ENCODE measurements around the gene KCNE1. TPM values are rescaled to one million over a fixed set of nuclear protein-coding genes. Genes with fewer than 3 reads are reported as not detected.

The KCNE1 gene
- total RNA-seq, 2 experiments from 2014 or later, result not detected

GRCh38 chr21:34536820-34537219 lies 24.8 kb upstream of the KCNE1 start:
- Mint-ChIP-seq H3K4me3 (no peak overlapping the region), H3K27ac (no peak overlapping the region), H3K27me3 (no peaks in the 10 kb centered on the region), H3K9me3 (no peaks in the 10 kb centered on the region), H3K4me1 (ENCODE audit: low read depth) (peaks cover 27% of the 10 kb centered on the region), H3K36me3 (ENCODE audit: low read depth) (no peaks in the 10 kb centered on the region)
- no peak for DNase-seq
- no peak for ATAC-seq
- ChIA-PET POLR2A (no interaction called here), CTCF (no interaction called here)
- intact Hi-C loops (cut with micrococcal nuclease), result no loop called here
- TF ChIP-seq CTCF (IDR thresholded peaks at IDR 0.05), result no peak

- intact Hi-C loops (cut with micrococcal nuclease), result no loop called here
- H3K4me1 Mint-ChIP-seq (ENCODE audit: low read depth), result peaks cover 27% of the 10 kb centered on the region
- CTCF ChIA-PET, result no interaction called here
Observed at GRCh38 chr21:34536311-34536710, 24.3 kb upstream of the KCNE1 start.

GRCh38 chr21:34535886-34536285 lies 23.9 kb upstream of the KCNE1 start:
- ChIA-PET CTCF (no interaction called here), POLR2A (no interaction called here)
- H3K9me3 Mint-ChIP-seq, result no peaks in the 10 kb centered on the region
- peaks cover 27% of the 10 kb centered on the region for H3K4me1 Mint-ChIP-seq (ENCODE audit: low read depth)
- no peaks in the 10 kb centered on the region for H3K36me3 Mint-ChIP-seq (ENCODE audit: low read depth)
- no peak for DNase-seq
- no peak overlapping the region for H3K27ac Mint-ChIP-seq
- TF ChIP-seq CTCF (IDR thresholded peaks at IDR 0.05), result no peak
- H3K4me3 Mint-ChIP-seq, result no peak overlapping the region
- intact Hi-C loops (cut with micrococcal nuclease), result no loop called here
- ATAC-seq, result no peak
- no peaks in the 10 kb centered on the region for H3K27me3 Mint-ChIP-seq

More at GRCh38 chr21:34536311-34536710, 24.3 kb upstream of the KCNE1 start:
- POLR2A ChIA-PET, result no interaction called here
- H3K27me3 Mint-ChIP-seq, result no peaks in the 10 kb centered on the region
- H3K9me3 Mint-ChIP-seq, result no peaks in the 10 kb centered on the region
- no peak overlapping the region for H3K4me3 Mint-ChIP-seq
- no peaks in the 10 kb centered on the region for H3K36me3 Mint-ChIP-seq (ENCODE audit: low read depth)
- DNase-seq (no peak), ATAC-seq (no peak)
- no peak for TF ChIP-seq CTCF (IDR thresholded peaks at IDR 0.05)
- no peak overlapping the region for H3K27ac Mint-ChIP-seq

- Mint-ChIP-seq H3K27ac (peak overlapping the region; percentile 78), H3K36me3 (ENCODE audit: low read depth) (no peaks in the 10 kb centered on the region), H3K4me3 (no peak overlapping the region), H3K27me3 (no peaks in the 10 kb centered on the region), H3K9me3 (no peaks in the 10 kb centered on the region), H3K4me1 (ENCODE audit: low read depth) (peaks cover 29% of the 10 kb centered on the region)
- ChIA-PET POLR2A (no interaction called here), CTCF (no interaction called here)
- intact Hi-C loops (cut with micrococcal nuclease), result no loop called here
- ATAC-seq (peak; percentile 90), DNase-seq (peak; percentile 71)
- no peak for TF ChIP-seq CTCF (IDR thresholded peaks at IDR 0.05)
Observed at GRCh38 chr21:34534522-34534921, 22.5 kb upstream of the KCNE1 start.

- Mint-ChIP-seq H3K4me1 (ENCODE audit: low read depth) (peaks cover 29% of the 10 kb centered on the region), H3K27ac (peak overlapping the region; percentile 78), H3K36me3 (ENCODE audit: low read depth) (no peaks in the 10 kb centered on the region), H3K27me3 (no peaks in the 10 kb centered on the region), H3K9me3 (no peaks in the 10 kb centered on the region), H3K4me3 (no peak overlapping the region)
- ChIA-PET CTCF (no interaction called here), POLR2A (no interaction called here)
- intact Hi-C loops (cut with micrococcal nuclease), result no loop called here
- no peak for DNase-seq
- ATAC-seq, result no peak
- TF ChIP-seq CTCF (IDR thresholded peaks at IDR 0.05), result no peak
Observed at GRCh38 chr21:34533938-34534337, 21.9 kb upstream of the KCNE1 start.

All from activated CD8-positive, alpha-beta T cell treated with anti-CD3 and anti-CD28 coated beads for 36 hours (primary cell).